B cell (primary cell): ENCODE measurements around the gene ART4. TPM values are rescaled to one million over a fixed set of nuclear protein-coding genes. Genes with fewer than 3 reads are reported as not detected.

Experiments used
- ATAC-seq: fragments of 200-7000 bp; cut with Tn5 transposase; one replicate; pipeline ENCODE4 v1.10.0; 2021; ENCODE audit warnings: low read depth, mild to moderate bottlenecking, moderate number of reproducible peaks, moderate library complexity
- CTCF ChIA-PET: fragments of 350-600 bp; sonication (Branson Sonifier 250); formaldehyde crosslinking; loops from one replicate; lab custom pipeline; 2021; ENCODE audit warnings: antibody characterized with exemption, inconsistent platforms; lab: Charles Lee
- POLR2A ChIA-PET: fragments of 350-600 bp; sonication (Branson Sonifier 250); formaldehyde crosslinking; loops from one replicate; lab custom pipeline; 2021; ENCODE audit warnings: antibody characterized with exemption; lab: Charles Lee
- DNase-seq: peaks from one replicate; pipeline ENCODE4 v3.0.0; 2013
- H2AFZ ChIP-seq: 2 replicates; pipeline ENCODE4 v1.6.1; 2012; ENCODE audit warnings: mild to moderate bottlenecking, low read depth, low read length; ENCODE audit not compliant: insufficient read depth, poor library complexity, severe bottlenecking
- H3K27ac ChIP-seq, 2 donors: 1 replicate in 1 of 2; 2 replicates in 1 of 2; pipeline ENCODE4 v1.5.1; 2012 to 2013; ENCODE audit warnings: low read length in 2 of 2, mild to moderate bottlenecking in 2 of 2, moderate library complexity in 1 of 2
- H3K27me3 ChIP-seq, 4 experiments: fragments of 200-600 bp in 1 of 4; sonication (generic) in 1 of 4; replicated peaks in 1 of 4; 1 replicate in 2 of 4; 2 replicates in 2 of 4; pipeline versions ENCODE4 v1.6.1 to v1.7.0; 2013 to 2016; ENCODE audit warnings: low read length in 3 of 4, mild to moderate bottlenecking in 2 of 4, mixed read lengths in 1 of 4, moderate library complexity in 1 of 4; ENCODE audit not compliant: insufficient read depth in 4 of 4, control insufficient read depth in 3 of 4; ENCODE audit errors: control extremely low read depth in 1 of 4
- H3K36me3 ChIP-seq, 2 experiments: replicated peaks in 1 of 2; 1 replicate in 1 of 2; 2 replicates in 1 of 2; pipeline versions ENCODE4 v1.6.1 to v1.7.1; 2013; ENCODE audit warnings: low read length in 1 of 2; ENCODE audit not compliant: insufficient read depth in 2 of 2, control insufficient read depth in 1 of 2; ENCODE audit errors: control extremely low read depth in 1 of 2, extremely low read depth in 1 of 2
- H3K4me1 ChIP-seq, 2 donors: fragments of 200-600 bp in 1 of 2; sonication (generic) in 1 of 2; 1 replicate in 1 of 2; 2 replicates in 1 of 2; pipeline versions ENCODE4 v1.5.1 to v1.6.1; 2013 to 2017; ENCODE audit warnings: low read length in 2 of 2; ENCODE audit not compliant: control insufficient read depth in 2 of 2, insufficient read depth in 2 of 2
- H3K4me2 ChIP-seq: replicated peaks from 2 replicates; pipeline ENCODE3; 2012; ENCODE audit warnings: mild to moderate bottlenecking, low read depth, low read length; ENCODE audit not compliant: poor library complexity, severe bottlenecking
- H3K4me3 ChIP-seq, 5 experiments: fragments of 200-600 bp in 1 of 5; sonication (generic) in 1 of 5; 1 replicate in 3 of 5; 2 replicates in 2 of 5; pipeline versions ENCODE4 v1.5.1 to v1.7.0; 2011 to 2016; ENCODE audit warnings: low read length in 4 of 5, mild to moderate bottlenecking in 4 of 5, low read depth in 2 of 5, control low read depth in 1 of 5, moderate library complexity in 1 of 5; ENCODE audit not compliant: insufficient read depth in 1 of 5; ENCODE audit errors: control extremely low read depth in 1 of 5, extremely low read depth in 1 of 5
- H3K79me2 ChIP-seq: fragments of 200-600 bp; sonication (generic); one replicate; pipeline ENCODE4 v1.6.0; 2016; ENCODE audit warnings: low read length; ENCODE audit not compliant: control insufficient read depth, insufficient read depth
- H3K9ac ChIP-seq: fragments of 200-600 bp; sonication (generic); 2 replicates; pipeline ENCODE4 v1.6.1; 2017; ENCODE audit warnings: mild to moderate bottlenecking, low read length, moderate library complexity
- H3K9me3 ChIP-seq, 3 donors: one replicate each; pipeline versions ENCODE4 v1.6.1 to v1.7.1; 2013; ENCODE audit warnings: low read length in 2 of 3; ENCODE audit not compliant: control insufficient read depth in 2 of 3, insufficient read depth in 1 of 3; ENCODE audit errors: control extremely low read depth in 1 of 3
- H4K20me1 ChIP-seq: 2 replicates; pipeline ENCODE4 v1.6.0; 2012; ENCODE audit warnings: mild to moderate bottlenecking, low read length; ENCODE audit not compliant: insufficient read depth, control insufficient read depth, poor library complexity, severe bottlenecking
- H3K27ac Mint-ChIP-seq: one replicate; pipeline ENCODE4 v1.8.0; 2021; ENCODE audit warnings: mixed read lengths
- H3K27me3 Mint-ChIP-seq: one replicate; pipeline ENCODE4 v1.8.0; 2021; ENCODE audit warnings: mixed read lengths
- H3K4me1 Mint-ChIP-seq: one replicate; pipeline ENCODE4 v1.8.0; 2021; ENCODE audit warnings: mixed read lengths
- H3K4me3 Mint-ChIP-seq: one replicate; pipeline ENCODE4 v1.8.0; 2021; ENCODE audit warnings: mixed read lengths
- H3K9me3 Mint-ChIP-seq: one replicate; pipeline ENCODE4 v1.8.0; 2022; ENCODE audit warnings: mixed read lengths; ENCODE audit not compliant: insufficient read depth
- EZH2 ChIP-seq: IDR thresholded peaks from 2 replicates; pipeline ENCODE4 v1.6.1; 2012; ENCODE audit warnings: borderline replicate concordance, low read depth, mild to moderate bottlenecking, moderate library complexity, low read length; ENCODE audit not compliant: insufficient read depth, poor library complexity, severe bottlenecking
- WGBS: methylation state at CpG from one replicate; pipeline ENCODE4 v1.1.5; 2013; ENCODE audit warnings: missing lambda C conversion rate; ENCODE audit not compliant: insufficient coverage; 5-methylcytosine and 5-hydroxymethylcytosine counted together
- intact Hi-C: fragments of 100-400 bp; cut with micrococcal nuclease; formaldehyde crosslinking; loops from one replicate; pipeline ENCODE4 v1.10.0; 2022
- polyA plus RNA-seq: library from polyadenylated mRNA; depleted of rRNA; stranded (reverse); fragments of >200 nt; gene quantifications from 2 replicates; pipeline ENCODE4 v1.2.3, GENCODE V29; 2012
- total RNA-seq, 2 donors: library from RNA; stranded (reverse); fragments of 120-200 nt in 1 of 2; gene quantifications; 1 replicate in 1 of 2; 2 replicates in 1 of 2; pipeline versions ENCODE4 v1.2.3 to v1.2.4, GENCODE V29; 2013 to 2022
- TF ChIP-seq, protein P1 (sequence below): fragments of 200-600 bp; IDR thresholded peaks from one replicate; pipeline ENCODE4 v1.8.0; 2022; ENCODE audit warnings: antibody characterized with exemption, mild to moderate bottlenecking

The ART4 gene
- total and polyA plus RNA-seq, 2 donors (not counting 1 experiment from before 2014, with no cell fraction given) = not detected

- no peak for TF ChIP-seq EZH2
- TF ChIP-seq, protein P1, sequence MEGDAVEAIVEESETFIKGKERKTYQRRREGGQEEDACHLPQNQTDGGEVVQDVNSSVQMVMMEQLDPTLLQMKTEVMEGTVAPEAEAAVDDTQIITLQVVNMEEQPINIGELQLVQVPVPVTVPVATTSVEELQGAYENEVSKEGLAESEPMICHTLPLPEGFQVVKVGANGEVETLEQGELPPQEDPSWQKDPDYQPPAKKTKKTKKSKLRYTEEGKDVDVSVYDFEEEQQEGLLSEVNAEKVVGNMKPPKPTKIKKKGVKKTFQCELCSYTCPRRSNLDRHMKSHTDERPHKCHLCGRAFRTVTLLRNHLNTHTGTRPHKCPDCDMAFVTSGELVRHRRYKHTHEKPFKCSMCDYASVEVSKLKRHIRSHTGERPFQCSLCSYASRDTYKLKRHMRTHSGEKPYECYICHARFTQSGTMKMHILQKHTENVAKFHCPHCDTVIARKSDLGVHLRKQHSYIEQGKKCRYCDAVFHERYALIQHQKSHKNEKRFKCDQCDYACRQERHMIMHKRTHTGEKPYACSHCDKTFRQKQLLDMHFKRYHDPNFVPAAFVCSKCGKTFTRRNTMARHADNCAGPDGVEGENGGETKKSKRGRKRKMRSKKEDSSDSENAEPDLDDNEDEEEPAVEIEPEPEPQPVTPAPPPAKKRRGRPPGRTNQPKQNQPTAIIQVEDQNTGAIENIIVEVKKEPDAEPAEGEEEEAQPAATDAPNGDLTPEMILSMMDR = no peak
- peaks cover 5 to 7% of the 10 kb centered on the region in 2 donors for H3K4me1 ChIP-seq
- intact Hi-C loops = no loop called here
- H4K20me1 ChIP-seq = no peaks in the 10 kb centered on the region
- 94% methylated on average over 2 of the region's 2 CpGs for WGBS
- ChIA-PET POLR2A (no interaction called here), CTCF (no interaction called here)
- Mint-ChIP-seq H3K9me3 (no peaks in the 10 kb centered on the region), H3K27me3 (no peaks in the 10 kb centered on the region), H3K27ac (no peak overlapping the region), H3K4me3 (no peak overlapping the region), H3K4me1 (peaks cover 15% of the 10 kb centered on the region)
- no peak overlapping the region for H2AFZ ChIP-seq
- H3K4me2 ChIP-seq = no peak overlapping the region
- peaks cover 0 to 3% of the 10 kb centered on the region in 2 experiments for H3K36me3 ChIP-seq
- no peaks in the 10 kb centered on the region for H3K27me3 ChIP-seq
- ATAC-seq = no peak
- no peaks in the 10 kb centered on the region for H3K79me2 ChIP-seq
- no peak for DNase-seq
- H3K9me3 ChIP-seq = no peaks in the 10 kb centered on the region
- no peak overlapping the region for H3K27ac ChIP-seq
- no peak overlapping the region for H3K9ac ChIP-seq
- H3K4me3 ChIP-seq = no peak overlapping the region
Measured at GRCh38 chr12:14779834-14780233, 63.5 kb downstream of the ART4 start.

- DNase-seq (no peak), ATAC-seq (no peak)
- Histone ChIP-seq H3K79me2 (peaks cover 5% of the 10 kb centered on the region), H4K20me1 (no peaks in the 10 kb centered on the region), H3K27ac (no peak overlapping the region), H3K4me3 (no peak overlapping the region), H3K4me1 (peaks cover 5 to 18% of the 10 kb centered on the region in 2 donors), H3K9ac (no peak overlapping the region), H3K36me3 (no peaks in the 10 kb centered on the region), H2AFZ (no peak overlapping the region), H3K27me3 (no peaks in the 10 kb centered on the region), H3K4me2 (no peak overlapping the region), H3K9me3 (peaks cover 0 to 9% (median 0%) of the 10 kb centered on the region in 3 donors)
- H3K4me3 Mint-ChIP-seq = no peak overlapping the region
- no peak overlapping the region for H3K27ac Mint-ChIP-seq
- intact Hi-C loops = no loop called here
- WGBS = 100% methylated on average over 1 of the region's 3 CpGs
- peaks cover 30% of the 10 kb centered on the region for H3K4me1 Mint-ChIP-seq
- no peak for TF ChIP-seq EZH2
- TF ChIP-seq, protein P1 = no peak
- no peaks in the 10 kb centered on the region for H3K9me3 Mint-ChIP-seq
- no peaks in the 10 kb centered on the region for H3K27me3 Mint-ChIP-seq
- ChIA-PET POLR2A (no interaction called here), CTCF (interaction anchor here (0.8 to 1.7 kb wide), 5 partner anchors 8 to 444 kb away, joined by 3 to 6 read pairs (median 3); partner anchors contain the start of gene RERG)
Measured at GRCh38 chr12:14777271-14777670, 66.1 kb downstream of the ART4 start.
